A673 (cell line): ENCODE data around the gene GPR31.

Source experiments
- EZH2 ChIP-seq: fragments of 200-600 bp; sonication (generic); IDR thresholded peaks from 2 replicates; pipeline ENCODE4 v1.6.1; 2017; ENCODE audit warnings: borderline replicate concordance, low read depth, mild to moderate bottlenecking, mixed read lengths, antibody characterized with exemption, low read length; ENCODE audit not compliant: poor library complexity, severe bottlenecking
- TF ChIP-seq, protein P1 (sequence below): fragments of 300-800, 200-600 bp; sonication (generic); conservative IDR thresholded peaks from 2 replicates; pipeline ENCODE4 v1.5.1; 2017; ENCODE audit warnings: low read depth, mild to moderate bottlenecking, antibody characterized with exemption, low read length, moderate library complexity, mixed read lengths

DNA sequence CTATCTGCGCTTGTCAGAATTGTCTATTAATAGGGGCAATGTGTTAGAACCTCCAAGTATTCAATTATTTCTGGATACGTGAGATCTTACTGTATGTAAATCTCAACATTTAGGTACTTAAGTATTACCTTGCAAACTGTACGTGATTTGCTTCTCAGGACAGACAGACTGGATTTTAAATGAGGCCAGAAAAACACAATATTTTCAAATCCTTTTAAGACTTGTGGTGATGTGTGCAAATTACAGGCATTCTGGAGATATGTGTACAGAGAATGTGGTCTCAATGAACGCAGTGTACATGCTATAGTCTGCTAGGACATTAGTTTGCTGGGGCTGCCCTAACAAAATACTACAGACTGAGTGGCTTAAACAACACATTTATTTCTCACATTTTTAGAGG lies 18.0 kb downstream of the GPR31 start:
- TF ChIP-seq EZH2: no peak
- TF ChIP-seq, protein P1, sequence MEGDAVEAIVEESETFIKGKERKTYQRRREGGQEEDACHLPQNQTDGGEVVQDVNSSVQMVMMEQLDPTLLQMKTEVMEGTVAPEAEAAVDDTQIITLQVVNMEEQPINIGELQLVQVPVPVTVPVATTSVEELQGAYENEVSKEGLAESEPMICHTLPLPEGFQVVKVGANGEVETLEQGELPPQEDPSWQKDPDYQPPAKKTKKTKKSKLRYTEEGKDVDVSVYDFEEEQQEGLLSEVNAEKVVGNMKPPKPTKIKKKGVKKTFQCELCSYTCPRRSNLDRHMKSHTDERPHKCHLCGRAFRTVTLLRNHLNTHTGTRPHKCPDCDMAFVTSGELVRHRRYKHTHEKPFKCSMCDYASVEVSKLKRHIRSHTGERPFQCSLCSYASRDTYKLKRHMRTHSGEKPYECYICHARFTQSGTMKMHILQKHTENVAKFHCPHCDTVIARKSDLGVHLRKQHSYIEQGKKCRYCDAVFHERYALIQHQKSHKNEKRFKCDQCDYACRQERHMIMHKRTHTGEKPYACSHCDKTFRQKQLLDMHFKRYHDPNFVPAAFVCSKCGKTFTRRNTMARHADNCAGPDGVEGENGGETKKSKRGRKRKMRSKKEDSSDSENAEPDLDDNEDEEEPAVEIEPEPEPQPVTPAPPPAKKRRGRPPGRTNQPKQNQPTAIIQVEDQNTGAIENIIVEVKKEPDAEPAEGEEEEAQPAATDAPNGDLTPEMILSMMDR: no peak
